Ishikawa (cell line): ENCODE results near the gene EYA4.

Experiments used
- CEBPB ChIP-seq: IDR thresholded peaks from 2 replicates; pipeline ENCODE4 v1.6.1; 2012
- CREB1 ChIP-seq: IDR thresholded peaks from 2 replicates; pipeline ENCODE4 v1.6.1; 2012; ENCODE audit warnings: low read depth
- EGR1 ChIP-seq: IDR thresholded peaks from 2 replicates; pipeline ENCODE4 v1.6.1; 2012
- EP300 ChIP-seq: IDR thresholded peaks from 2 replicates; pipeline ENCODE4 v1.6.1; 2012; ENCODE audit warnings: borderline replicate concordance
- FOXM1 ChIP-seq: IDR thresholded peaks from 2 replicates; pipeline ENCODE4 v1.6.1; 2012; ENCODE audit warnings: low read depth, borderline replicate concordance
- MAX ChIP-seq: IDR thresholded peaks from 2 replicates; pipeline ENCODE4 v1.6.1; 2012
- NFIC ChIP-seq: IDR thresholded peaks from 2 replicates; pipeline ENCODE4 v1.6.1; 2012
- RAD21 ChIP-seq: IDR thresholded peaks from 2 replicates; pipeline ENCODE4 v1.6.1; 2012; ENCODE audit warnings: low read depth
- TAF1 ChIP-seq: IDR thresholded peaks from 2 replicates; pipeline ENCODE4 v1.6.1; 2012; ENCODE audit warnings: low read depth, mild to moderate bottlenecking
- TCF12 ChIP-seq: IDR thresholded peaks from 2 replicates; pipeline ENCODE4 v1.6.1; 2012; ENCODE audit warnings: low read depth
- TEAD4 ChIP-seq: IDR thresholded peaks from 2 replicates; pipeline ENCODE4 v1.6.1; 2012
- USF1 ChIP-seq: IDR thresholded peaks from 2 replicates; pipeline ENCODE4 v1.6.1; 2012
- YY1 ChIP-seq: IDR thresholded peaks from 2 replicates; pipeline ENCODE4 v1.6.1; 2012; ENCODE audit warnings: low read depth
- ZBTB7A ChIP-seq: IDR thresholded peaks from 2 replicates; pipeline ENCODE4 v1.6.1; 2012; ENCODE audit warnings: low read depth
- TF ChIP-seq, protein P1 (sequence below): IDR thresholded peaks from 2 replicates; pipeline ENCODE4 v1.6.1; 2012; ENCODE audit warnings: low read depth, mild to moderate bottlenecking

Gene EYA4

GRCh38 chr6:133309579-133309978 is 68.4 kb downstream of the EYA4 start:
- TF ChIP-seq, protein P1, sequence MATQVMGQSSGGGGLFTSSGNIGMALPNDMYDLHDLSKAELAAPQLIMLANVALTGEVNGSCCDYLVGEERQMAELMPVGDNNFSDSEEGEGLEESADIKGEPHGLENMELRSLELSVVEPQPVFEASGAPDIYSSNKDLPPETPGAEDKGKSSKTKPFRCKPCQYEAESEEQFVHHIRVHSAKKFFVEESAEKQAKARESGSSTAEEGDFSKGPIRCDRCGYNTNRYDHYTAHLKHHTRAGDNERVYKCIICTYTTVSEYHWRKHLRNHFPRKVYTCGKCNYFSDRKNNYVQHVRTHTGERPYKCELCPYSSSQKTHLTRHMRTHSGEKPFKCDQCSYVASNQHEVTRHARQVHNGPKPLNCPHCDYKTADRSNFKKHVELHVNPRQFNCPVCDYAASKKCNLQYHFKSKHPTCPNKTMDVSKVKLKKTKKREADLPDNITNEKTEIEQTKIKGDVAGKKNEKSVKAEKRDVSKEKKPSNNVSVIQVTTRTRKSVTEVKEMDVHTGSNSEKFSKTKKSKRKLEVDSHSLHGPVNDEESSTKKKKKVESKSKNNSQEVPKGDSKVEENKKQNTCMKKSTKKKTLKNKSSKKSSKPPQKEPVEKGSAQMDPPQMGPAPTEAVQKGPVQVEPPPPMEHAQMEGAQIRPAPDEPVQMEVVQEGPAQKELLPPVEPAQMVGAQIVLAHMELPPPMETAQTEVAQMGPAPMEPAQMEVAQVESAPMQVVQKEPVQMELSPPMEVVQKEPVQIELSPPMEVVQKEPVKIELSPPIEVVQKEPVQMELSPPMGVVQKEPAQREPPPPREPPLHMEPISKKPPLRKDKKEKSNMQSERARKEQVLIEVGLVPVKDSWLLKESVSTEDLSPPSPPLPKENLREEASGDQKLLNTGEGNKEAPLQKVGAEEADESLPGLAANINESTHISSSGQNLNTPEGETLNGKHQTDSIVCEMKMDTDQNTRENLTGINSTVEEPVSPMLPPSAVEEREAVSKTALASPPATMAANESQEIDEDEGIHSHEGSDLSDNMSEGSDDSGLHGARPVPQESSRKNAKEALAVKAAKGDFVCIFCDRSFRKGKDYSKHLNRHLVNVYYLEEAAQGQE = no peak
- TF ChIP-seq ZBTB7A = no peak
- no peak for TF ChIP-seq TCF12
- TF ChIP-seq CEBPB = peak; percentile 94

DNA sequence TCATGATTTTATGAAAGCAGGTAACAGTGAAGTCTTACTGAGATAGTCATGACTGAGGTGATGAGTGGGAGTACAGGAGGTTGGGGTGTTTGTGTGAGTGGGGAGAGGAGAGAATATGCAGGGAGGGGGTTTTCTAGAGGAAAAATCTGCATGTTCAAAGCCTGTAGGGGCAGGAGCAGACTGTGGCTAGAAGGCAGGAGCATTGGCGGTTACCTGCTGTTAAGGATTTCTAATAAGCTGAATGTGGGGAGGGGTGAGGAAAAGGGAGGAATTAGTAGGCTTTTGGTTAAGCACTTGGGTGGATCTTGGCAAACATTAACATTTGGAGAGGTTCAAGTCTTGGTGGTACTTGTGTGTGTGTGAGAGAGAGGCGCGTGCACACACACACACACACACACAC is 70.8 kb downstream of the EYA4 start:
- TF ChIP-seq TCF12 (no peak), EP300 (no peak), CREB1 (no peak), NFIC (no peak), ZBTB7A (no peak), RAD21 (no peak), FOXM1 (no peak), TEAD4 (no peak), TAF1 (no peak), USF1 (no peak)
- TF ChIP-seq, protein P1 = no peak

- TF ChIP-seq RAD21 = peak; percentile 18; the same call in 1 of the 2 replicates
- TF ChIP-seq, protein P1 = no peak
Measured at GRCh38 chr6:133313068-133313467, 71.9 kb downstream of the EYA4 start.

- TF ChIP-seq EP300 (peak; percentile 89; the same call in 1 of the 2 replicates), YY1 (no peak), ZBTB7A (no peak), RAD21 (no peak), MAX (0 out of 2 replicates have a peak, but pooled peaks have one; percentile 27), TEAD4 (peak; percentile 72), TCF12 (peak; percentile 93), USF1 (no peak), CEBPB (peak; percentile 27; the same call in 1 of the 2 replicates), NFIC (peak; percentile 83), EGR1 (no peak), CREB1 (no peak), TAF1 (no peak), FOXM1 (peak; percentile 85)
- TF ChIP-seq, protein P1 = no peak
Measured at GRCh38 chr6:133314947-133315346, 73.8 kb downstream of the EYA4 start.
